ENCODE data around the gene MYBPC2. TPM values are rescaled to one million over a fixed set of nuclear protein-coding genes. Genes with fewer than 3 reads are reported as not detected.
"Not testable (repeated sequence)": the region's sequence is repeated elsewhere in the genome, so short reads cannot be mapped to it uniquely, and the experiment has no call there.

Gene MYBPC2
- total RNA-seq, 6 donors from 2014 or later, result 0.09 to 0.17 TPM; not detected in 4

- H3K27me3 ChIP-seq, result no peaks in the 10 kb centered on the region
- H3K4me1 ChIP-seq, result peaks cover 0 to 1% (median under 1%) of the 10 kb centered on the region in 4 donors
- no peak for DNase-seq
- no peak overlapping the region for H3K4me3 ChIP-seq
- H3K36me3 ChIP-seq, result no peaks in the 10 kb centered on the region
- H3K9me3 ChIP-seq, result no peaks in the 10 kb centered on the region
- H3K27ac ChIP-seq, result no peak overlapping the region
- no peak for ATAC-seq (ENCODE audit: low FRiP score in 2 of 2)
- TF ChIP-seq POLR2AphosphoS5 (IDR thresholded peaks at IDR 0.05), result no peak
- TF ChIP-seq CTCF (IDR thresholded peaks at IDR 0.05), result no peak
- no peak for TF ChIP-seq POLR2A (IDR thresholded peaks at IDR 0.05)
- TF ChIP-seq EP300 (IDR thresholded peaks at IDR 0.05), result no peak
- 90 to 94% methylated on average over 5 of the region's 5 CpGs for WGBS, 2 donors
These were observed 5.3 kb downstream of the MYBPC2 start for GRCh38 chr19:50437862-50438449.

GRCh38 chr19:50439130-50439529, 6.4 kb downstream of the MYBPC2 start:
- not testable (repeated sequence) for H3K27me3 ChIP-seq; H3K36me3 ChIP-seq; ATAC-seq (ENCODE audit: low FRiP score in 2 of 2); H3K4me3 ChIP-seq; DNase-seq; H3K27ac ChIP-seq; H3K9me3 ChIP-seq; H3K4me1 ChIP-seq
- WGBS, 2 donors, result 59 to 63% methylated on average over 2 of the region's 2 CpGs

- 64 to 76% methylated on average over 1 of the region's 1 CpG for WGBS, 2 donors
These were observed 11.4 kb downstream of the MYBPC2 start for GRCh38 chr19:50444059-50444458.

GRCh38 chr19:50447053-50447452, 14.4 kb downstream of the MYBPC2 start:
- no peaks in the 10 kb centered on the region for H3K27me3 ChIP-seq
- H3K9me3 ChIP-seq, result no peaks in the 10 kb centered on the region
- 82 to 91% methylated on average over 5 of the region's 5 CpGs for WGBS, 2 donors
- H3K36me3 ChIP-seq, result no peaks in the 10 kb centered on the region
- DNase-seq (no peak), ATAC-seq (ENCODE audit: low FRiP score in 2 of 2) (no peak)
- no peaks in the 10 kb centered on the region for H3K4me1 ChIP-seq
- TF ChIP-seq POLR2AphosphoS5 (IDR thresholded peaks at IDR 0.05) (no peak), EP300 (IDR thresholded peaks at IDR 0.05) (no peak)
- no peak overlapping the region for H3K27ac ChIP-seq
- H3K4me3 ChIP-seq, result no peak overlapping the region

More at GRCh38 chr19:50444059-50444458, 11.4 kb downstream of the MYBPC2 start:
- H3K4me3 ChIP-seq, result no peak overlapping the region
- TF ChIP-seq EP300 (IDR thresholded peaks at IDR 0.05) (no peak), POLR2A (IDR thresholded peaks at IDR 0.05) (no peak), POLR2AphosphoS5 (IDR thresholded peaks at IDR 0.05) (no peak)
- H3K36me3 ChIP-seq, result no peaks in the 10 kb centered on the region
- DNase-seq (no peak), ATAC-seq (ENCODE audit: low FRiP score in 2 of 2) (no peak)
- no peaks in the 10 kb centered on the region for H3K4me1 ChIP-seq
- no peaks in the 10 kb centered on the region for H3K9me3 ChIP-seq
- H3K27ac ChIP-seq, result no peak overlapping the region
- no peaks in the 10 kb centered on the region for H3K27me3 ChIP-seq

GRCh38 chr19:50447750-50448149, 15.1 kb downstream of the MYBPC2 start:
- TF ChIP-seq EP300 (IDR thresholded peaks at IDR 0.05) (no peak), POLR2A (IDR thresholded peaks at IDR 0.05) (no peak), POLR2AphosphoS5 (IDR thresholded peaks at IDR 0.05) (no peak), CTCF (IDR thresholded peaks at IDR 0.05) (no peak)
- no peaks in the 10 kb centered on the region for H3K4me1 ChIP-seq
- no peak for DNase-seq
- H3K36me3 ChIP-seq, result no peaks in the 10 kb centered on the region
- WGBS, 2 donors, result 96 to 97% methylated on average over 10 of the region's 10 CpGs
- H3K4me3 ChIP-seq, result no peak overlapping the region
- no peak for ATAC-seq (ENCODE audit: low FRiP score in 2 of 2)
- H3K9me3 ChIP-seq, result no peaks in the 10 kb centered on the region
- H3K27ac ChIP-seq, result no peak overlapping the region
- H3K27me3 ChIP-seq, result no peaks in the 10 kb centered on the region

GRCh38 chr19:50449236-50449899, 16.7 kb downstream of the MYBPC2 start:
- 77 to 80% methylated on average over 14 of the region's 14 CpGs for WGBS, 2 donors
- H3K27me3 ChIP-seq, result no peaks in the 10 kb centered on the region
- H3K4me1 ChIP-seq, result no peaks in the 10 kb centered on the region
- TF ChIP-seq EP300 (IDR thresholded peaks at IDR 0.05) (no peak), POLR2A (IDR thresholded peaks at IDR 0.05) (no peak), CTCF (IDR thresholded peaks at IDR 0.05) (no peak), POLR2AphosphoS5 (IDR thresholded peaks at IDR 0.05) (no peak)
- H3K36me3 ChIP-seq, result no peaks in the 10 kb centered on the region
- no peak overlapping the region for H3K4me3 ChIP-seq
- no peak overlapping the region for H3K27ac ChIP-seq
- DNase-seq (no peak), ATAC-seq (ENCODE audit: low FRiP score in 2 of 2) (no peak)
- no peaks in the 10 kb centered on the region for H3K9me3 ChIP-seq

All from upper lobe of left lung (tissue), 6 donors.